K562 (cell line): Measurements from ENCODE around the gene DOK1. TPM values are rescaled to one million over a fixed set of nuclear protein-coding genes. Genes with fewer than 3 reads are reported as not detected.

Experiments used
- ADNP ChIP-seq: fragments of 200-800 bp; sonication (Bioruptor generic); IDR thresholded peaks from 2 replicates; pipeline ENCODE4 v1.6.1; 2016; ENCODE audit warnings: missing genetic modification characterization, missing compliant biosample characterization
- ATF4 ChIP-seq: fragments of 450-650 bp; formaldehyde crosslinking; IDR thresholded peaks from 2 replicates; pipeline ENCODE4 v1.4.0; 2022; ENCODE audit warnings: mild to moderate bottlenecking, moderate library complexity
- BCL6 ChIP-seq: fragments of 250-450 bp; sonication (Bioruptor Pico); IDR thresholded peaks from 2 replicates; pipeline ENCODE4 v1.4.0; 2020
- CREB5 ChIP-seq: fragments of 250-450 bp; sonication (Bioruptor Pico); IDR thresholded peaks from 2 replicates; pipeline ENCODE4 v1.5.0; 2020; ENCODE audit warnings: mild to moderate bottlenecking
- EHMT2 ChIP-seq: fragments of 450-650 bp; IDR thresholded peaks from 2 replicates; pipeline ENCODE4 v1.6.1; 2018; ENCODE audit warnings: antibody characterized with exemption
- MECOM ChIP-seq: fragments of 250-450 bp; sonication (Bioruptor Pico); IDR thresholded peaks from 2 replicates; pipeline ENCODE4 v1.8.0; 2022; ENCODE audit warnings: inconsistent platforms
- REST ChIP-seq, 2 experiments: fragments of 450-650 bp; formaldehyde crosslinking in 1 of 2; IDR thresholded peaks; 2 replicates each; pipeline versions ENCODE4 v1.4.0 to v1.6.1; 2014 to 2020; ENCODE audit warnings: mild to moderate bottlenecking in 2 of 2, borderline replicate concordance in 1 of 2, low read depth in 1 of 2
- TRIM24 ChIP-seq, 2 experiments: fragments of 450-650 bp; IDR thresholded peaks; 2 replicates each; pipeline ENCODE4 v1.6.1; 2016
- ZNF197 ChIP-seq: fragments of 200-800 bp; sonication (Bioruptor generic); IDR thresholded peaks from 2 replicates; pipeline ENCODE4 v1.6.1; 2016; ENCODE audit warnings: low read depth, missing genetic modification characterization, missing compliant biosample characterization
- ZNF384 ChIP-seq: IDR thresholded peaks from 2 replicates; pipeline ENCODE4 v1.6.1; 2012; ENCODE audit warnings: low read depth, low read length, improper control_type of control experiment
- ZNF511 ChIP-seq: sonication (generic); formaldehyde crosslinking; IDR thresholded peaks from 2 replicates; pipeline ENCODE4 v1.8.0; 2022; ENCODE audit warnings: mild to moderate bottlenecking, missing genetic modification reagents
- polyA plus RNA-seq, 8 experiments: library from polyadenylated mRNA; depleted of rRNA in 4 of 8; stranded (reverse) in 5 of 8; unstranded in 3 of 8; fragments of >200 nt; fragmentation: Nextera tagmentation in 2 of 8; fragmentation: Illumina TruSeq in 1 of 8; extraction: Ambion mirVana in 2 of 8; extraction: Trizol in 1 of 8; gene quantifications; 2 replicates each; pipeline versions ENCODE4 v1.2.1 to v1.2.3, GENCODE V29; 2011 to 2014; ENCODE audit warnings: inconsistent platforms in 1 of 8, missing spikeins in 1 of 8
- total RNA-seq, 7 experiments: library from RNA; depleted of rRNA in 6 of 7; stranded (reverse); fragments of >200 nt in 6 of 7; fragmentation: Illumina TruSeq in 2 of 7; extraction: Trizol in 2 of 7; gene quantifications; 2 replicates each; pipeline versions ENCODE4 v1.2.1 to v1.2.3, GENCODE V29; 2011 to 2021; ENCODE audit warnings: low replicate concordance in 1 of 7
- TF ChIP-seq, protein P1 (sequence below): fragments of 450-650 bp; IDR thresholded peaks from 2 replicates; pipeline ENCODE4 v1.6.1; 2018; ENCODE audit warnings: mild to moderate bottlenecking, low read depth; ENCODE audit not compliant: partially characterized antibody

The DOK1 gene
- total and polyA plus RNA-seq, 9 of the 15 experiments (the other 6 are each of a cell fraction or from before 2014, with no cell fraction given) = 0.59 to 36.4 (median 16.1) TPM

DNA sequence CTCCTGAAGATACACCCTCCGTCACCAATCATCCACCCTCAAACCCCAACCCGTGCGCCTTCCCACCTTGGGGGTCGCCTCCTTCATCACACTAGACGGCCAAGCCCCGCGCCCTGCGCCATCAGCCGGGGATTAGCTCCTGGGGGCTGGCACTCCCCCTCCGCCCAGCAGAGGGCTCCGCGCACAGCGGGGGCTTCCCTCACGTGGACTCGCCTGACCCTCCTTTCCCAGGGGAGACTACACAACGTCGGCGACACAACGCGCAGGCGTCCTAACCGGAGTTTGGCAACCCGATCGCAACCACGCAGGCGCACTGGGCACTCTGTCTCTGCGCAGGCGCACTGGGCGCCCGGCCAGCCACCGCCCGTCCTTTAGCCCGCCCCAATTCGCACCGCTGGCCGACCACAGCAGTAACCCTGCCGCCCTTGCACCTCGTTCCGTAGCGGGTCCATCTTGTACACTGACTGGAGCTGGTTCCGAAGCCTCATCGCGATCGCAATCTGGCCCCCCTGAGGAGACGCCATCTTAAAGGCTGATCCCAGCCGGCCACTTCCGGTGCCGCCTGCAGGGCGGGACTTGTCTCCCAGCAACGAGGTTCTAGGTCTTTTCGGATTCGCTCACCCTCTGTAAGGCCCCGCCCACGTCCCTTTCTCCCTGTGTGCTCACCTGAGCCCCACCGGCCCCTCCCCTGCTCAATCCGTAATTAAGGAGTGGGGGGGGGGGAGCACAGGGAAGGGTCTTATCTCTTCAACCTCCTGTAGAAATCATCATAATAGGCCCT lies 47.2 kb upstream of the DOK1 start, which contains the start of gene PCGF1 (continued):
- peak; percentile 10; the same call in 1 of the 2 replicates for TF ChIP-seq REST (IDR thresholded peaks at IDR 0.05; ENCODE audit: borderline replicate concordance)
- 0 out of 2 replicates have a peak, but pooled peaks have one; percentile 28 for TF ChIP-seq REST (CRISPR knock-in tag; IDR thresholded peaks at IDR 0.05; ENCODE audit: low read depth)
- TF ChIP-seq ZNF384 = no peak
- TF ChIP-seq BCL6 (CRISPR knock-in tag) = no peak
- TF ChIP-seq, protein P1, sequence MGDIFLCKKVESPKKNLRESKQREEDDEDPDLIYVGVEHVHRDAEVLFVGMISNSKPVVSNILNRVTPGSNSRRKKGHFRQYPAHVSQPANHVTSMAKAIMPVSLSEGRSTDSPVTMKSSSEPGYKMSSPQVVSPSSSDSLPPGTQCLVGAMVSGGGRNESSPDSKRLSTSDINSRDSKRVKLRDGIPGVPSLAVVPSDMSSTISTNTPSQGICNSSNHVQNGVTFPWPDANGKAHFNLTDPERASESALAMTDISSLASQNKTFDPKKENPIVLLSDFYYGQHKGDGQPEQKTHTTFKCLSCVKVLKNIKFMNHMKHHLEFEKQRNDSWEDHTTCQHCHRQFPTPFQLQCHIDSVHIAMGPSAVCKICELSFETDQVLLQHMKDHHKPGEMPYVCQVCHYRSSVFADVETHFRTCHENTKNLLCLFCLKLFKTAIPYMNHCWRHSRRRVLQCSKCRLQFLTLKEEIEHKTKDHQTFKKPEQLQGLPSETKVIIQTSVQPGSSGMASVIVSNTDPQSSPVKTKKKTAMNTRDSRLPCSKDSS = no peak
- no peak for TF ChIP-seq CREB5 (CRISPR knock-in tag)
- peak; percentile 26 for TF ChIP-seq ZNF511 (CRISPR knock-in tag)
- TF ChIP-seq EHMT2 = no peak
- no peak for TF ChIP-seq ADNP (tag)
- TF ChIP-seq ATF4 (CRISPR knock-in tag) = no peak
- TF ChIP-seq TRIM24 (IDR thresholded peaks at IDR 0.05) = no peak
- TF ChIP-seq ZNF197 (CRISPR knock-in tag) = no peak
- TF ChIP-seq MECOM (CRISPR knock-in tag) = no peak
